HepG2 (cell line): ENCODE measurements around the gene ADGRV1. TPM values are rescaled to one million over a fixed set of nuclear protein-coding genes. Genes with fewer than 3 reads are reported as not detected.

Experiments used
- ATAC-seq: fragments of 200-7000 bp; cut with Tn5 transposase; 3 replicates; pipeline ENCODE4 v1.9.1; 2020; ENCODE audit warnings: mild to moderate bottlenecking, moderate library complexity
- BruUV-seq: library from RNA; stranded (reverse); fragments of 400-500 nt; replicated peaks from 2 replicates; lab custom pipeline; 2021; lab: Mats Ljungman, UMichigan
- CTCF ChIA-PET: fragments of 300-600 bp; formaldehyde crosslinking; extraction: SDS; loops from one replicate; lab custom pipeline; 2021; ENCODE audit warnings: low total read pairs, inconsistent platforms, low intra/inter-chr PET ratio; lab: Yijun Ruan, JAX
- POLR2A ChIA-PET: fragments of 350-600 bp; sonication (Branson Sonifier 250); formaldehyde crosslinking; loops from one replicate; lab custom pipeline; 2020; ENCODE audit warnings: antibody characterized with exemption, inconsistent platforms; lab: Yijun Ruan, JAX
- DNase-seq: peaks from one replicate; pipeline ENCODE4 v3.0.0-alpha.2; 2015; ENCODE audit warnings: low spot score
- FAIRE-seq: peaks from 3 replicates; lab custom pipeline; 2011; peaks lifted over from hg19 to GRCh38; lab: Jason Lieb, UNC
- H2AFZ ChIP-seq: one replicate; pipeline ENCODE4 v1.6.1; 2011; ENCODE audit warnings: low read length, inconsistent platforms
- H3K27ac ChIP-seq: fragments of 300-600 bp; 3 replicates; pipeline ENCODE4 v1.8.0; 2011; ENCODE audit warnings: mixed run types, mild to moderate bottlenecking, mixed read lengths, low read length, inconsistent platforms; ENCODE audit not compliant: insufficient read depth; ENCODE audit errors: extremely low read length
- H3K27me3 ChIP-seq, 2 experiments: fragments of 200-600 bp in 1 of 2; 2 replicates in 1 of 2; 3 replicates in 1 of 2; pipeline versions ENCODE4 v1.6.0 to v1.8.0; 2011; ENCODE audit warnings: low read length in 2 of 2, mild to moderate bottlenecking in 2 of 2, moderate library complexity in 2 of 2, inconsistent platforms in 1 of 2; ENCODE audit not compliant: insufficient read depth in 2 of 2, control insufficient read depth in 1 of 2
- H3K36me3 ChIP-seq, 2 experiments: fragments of 200-600 bp in 1 of 2; replicated peaks in 1 of 2; 2 replicates in 1 of 2; 3 replicates in 1 of 2; pipeline versions ENCODE4 v1.5.1 to v1.8.0; 2011; ENCODE audit warnings: low read length in 2 of 2, inconsistent platforms in 1 of 2; ENCODE audit not compliant: insufficient read depth in 2 of 2, control insufficient read depth in 1 of 2
- H3K4me1 ChIP-seq: 2 replicates; pipeline ENCODE4 v1.5.1; 2012; ENCODE audit warnings: low read length, inconsistent platforms; ENCODE audit not compliant: insufficient read depth
- H3K4me2 ChIP-seq: 2 replicates; pipeline ENCODE4 v1.6.0; 2011; ENCODE audit warnings: low read depth, low read length, inconsistent platforms
- H3K4me3 ChIP-seq, 3 experiments: fragments of 200-600 bp in 1 of 3; sonication (generic), shearing (Covaris generic) in 1 of 3; replicated peaks in 1 of 3; 2 replicates each; pipeline ENCODE4 v1.5.1; 2011 to 2016; ENCODE audit warnings: low read length in 3 of 3, inconsistent platforms in 2 of 3, low read depth in 2 of 3, mild to moderate bottlenecking in 2 of 3, control low read depth in 1 of 3, mixed read lengths in 1 of 3; ENCODE audit not compliant: insufficient read depth in 1 of 3
- H3K79me2 ChIP-seq: one replicate; pipeline ENCODE4 v1.6.1; 2011; ENCODE audit warnings: low read length, inconsistent platforms; ENCODE audit not compliant: insufficient read depth
- H3K9ac ChIP-seq: 2 replicates; pipeline ENCODE4 v1.6.0; 2011; ENCODE audit warnings: mild to moderate bottlenecking, low read depth, low read length, inconsistent platforms; ENCODE audit not compliant: insufficient read depth
- H3K9me3 ChIP-seq: 2 replicates; pipeline ENCODE4 v1.5.1; 2012; ENCODE audit warnings: mild to moderate bottlenecking, low read length
- H4K20me1 ChIP-seq: 2 replicates; pipeline ENCODE4 v1.6.0; 2011; ENCODE audit warnings: inconsistent platforms, mild to moderate bottlenecking, low read length, moderate library complexity; ENCODE audit not compliant: insufficient read depth
- PRMT3 ChIP-seq: sonication (generic); formaldehyde crosslinking; IDR thresholded peaks from 2 replicates; pipeline ENCODE4 v1.8.1; 2022; ENCODE audit warnings: low read depth, mild to moderate bottlenecking, moderate library complexity, missing genetic modification reagents, borderline replicate concordance
- SPEN ChIP-seq: sonication (generic); formaldehyde crosslinking; IDR thresholded peaks from 2 replicates; pipeline ENCODE4 v1.5.1; 2020; ENCODE audit warnings: low read depth, mild to moderate bottlenecking, missing genetic modification reagents
- SRSF9 ChIP-seq: fragments of 200-400 bp; formaldehyde crosslinking; IDR thresholded peaks from 2 replicates; pipeline ENCODE4 v1.6.1; 2018; ENCODE audit warnings: borderline replicate concordance, mild to moderate bottlenecking, low read depth, low read length; ENCODE audit not compliant: insufficient read depth, poor library complexity, severe bottlenecking
- ZBTB40 ChIP-seq, 2 experiments: fragments of 450-650 bp in 1 of 2; sonication (generic) in 1 of 2; formaldehyde crosslinking in 1 of 2; IDR thresholded peaks; 2 replicates each; pipeline versions ENCODE4 v1.6.1 to v1.8.0; 2016 to 2022; ENCODE audit warnings: antibody characterized with exemption in 1 of 2, mild to moderate bottlenecking in 1 of 2, missing genetic modification reagents in 1 of 2
- ZFP91 ChIP-seq: sonication (generic); formaldehyde crosslinking; IDR thresholded peaks from 2 replicates; pipeline ENCODE4 v1.9.0; 2022; ENCODE audit warnings: missing genetic modification reagents, mild to moderate bottlenecking, borderline replicate concordance
- WGBS: methylation state at CpG from one replicate; pipeline ENCODE4 v1.1.6; 2017; ENCODE audit warnings: low lambda C conversion rate; 5-methylcytosine and 5-hydroxymethylcytosine counted together
- in situ Hi-C: cut with HindIII; loops from 2 replicates; pipeline ENCODE4 v1.10.0; 2017; ENCODE audit warnings: low pct_unique_long_range_greater_than_20kb; ENCODE audit not compliant: extremely low pct_ligation_motif_present
- intact Hi-C: fragments of 100-400 bp; cut with micrococcal nuclease; formaldehyde crosslinking; loops from one replicate; pipeline ENCODE4 v1.10.0; 2022; ENCODE audit not compliant: unreplicated experiment
- polyA plus RNA-seq, 8 experiments: library from polyadenylated mRNA; depleted of rRNA in 3 of 8; stranded (reverse) in 7 of 8; unstranded in 1 of 8; fragments of >200 nt; fragmentation: Illumina TruSeq in 4 of 8; extraction: Trizol in 4 of 8; gene quantifications; 2 replicates each; pipeline versions ENCODE4 v1.2.1 to v1.2.3, GENCODE V29; 2011 to 2016; ENCODE audit warnings: low read depth in 4 of 8, missing spikeins in 1 of 8, mixed read lengths in 1 of 8; ENCODE audit not compliant: insufficient read depth in 1 of 8
- total RNA-seq, 5 experiments: library from RNA; depleted of rRNA; stranded (reverse); fragments of >200 nt; fragmentation: Illumina TruSeq; extraction: Trizol; gene quantifications; 2 replicates each; pipeline ENCODE4 v1.2.3, GENCODE V29; 2016; ENCODE audit warnings: low read depth in 1 of 5

The ADGRV1 gene
- total and polyA plus RNA-seq, 2 of the 13 experiments (the other 11 are each of a cell fraction or from before 2014, with no cell fraction given), result 1.7 to 3.9 TPM

DNA sequence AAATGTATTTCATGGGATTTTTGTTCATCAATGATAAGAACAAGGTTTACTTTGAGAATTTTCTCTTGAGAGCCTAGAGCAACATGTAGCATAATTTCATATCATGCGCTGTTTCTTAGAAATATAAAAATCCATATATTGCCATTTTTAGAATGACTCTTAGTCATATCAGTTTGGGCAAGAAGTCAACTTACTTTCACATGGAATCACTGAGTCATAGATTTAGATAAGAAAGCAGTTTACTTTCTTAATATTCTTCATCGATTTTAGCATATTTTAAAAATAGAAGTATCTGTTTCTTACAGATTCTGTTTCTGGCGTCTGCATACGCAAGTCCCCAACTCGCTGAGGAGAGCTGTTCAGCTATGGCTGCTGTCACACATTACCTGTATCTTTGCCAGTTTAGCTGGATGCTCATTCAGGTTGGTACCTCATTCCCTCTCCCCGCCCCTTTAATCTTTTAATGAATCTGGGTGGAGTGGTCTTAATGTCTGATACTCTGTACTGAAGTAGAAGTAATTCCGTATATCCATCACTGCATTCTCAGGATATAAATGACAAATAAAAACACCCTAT is 406.6 kb downstream of the ADGRV1 start (continued):
- TF ChIP-seq ZBTB40 (IDR thresholded peaks at IDR 0.05) (no peak), ZBTB40 (CRISPR knock-in tag; IDR thresholded peaks at IDR 0.05) (no peak)

DNA sequence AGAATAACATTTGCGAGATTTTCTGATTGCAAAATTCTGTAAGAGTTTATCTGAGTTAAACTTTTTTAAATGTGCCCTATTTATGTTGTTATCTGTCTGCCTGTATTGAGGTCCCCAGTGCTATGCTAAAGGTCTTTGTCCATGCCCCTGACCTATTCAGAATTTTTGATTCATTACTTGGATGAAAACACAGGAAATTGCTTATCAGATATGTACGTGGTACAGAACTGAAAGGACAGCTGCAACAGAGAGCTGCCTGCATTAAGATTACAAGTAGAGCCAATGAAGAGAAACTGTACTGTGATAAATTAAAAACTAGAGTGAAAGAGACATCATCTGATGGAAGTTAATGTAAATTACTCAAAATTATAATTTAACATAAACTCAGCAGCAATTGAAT is 408.8 kb downstream of the ADGRV1 start:
- intact Hi-C loops (no loop called here), in situ Hi-C loops (no loop called here)
- Histone ChIP-seq H3K36me3 (no peaks in the 10 kb centered on the region), H3K27me3 (no peaks in the 10 kb centered on the region), H3K4me2 (no peak overlapping the region), H3K9me3 (peaks cover 10% of the 10 kb centered on the region; the same call in 1 of the 2 replicates), H3K4me1 (no peaks in the 10 kb centered on the region), H2AFZ (no peak overlapping the region), H3K4me3 (no peak overlapping the region), H4K20me1 (no peaks in the 10 kb centered on the region), H3K9ac (no peak overlapping the region), H3K27ac (no peak overlapping the region), H3K79me2 (no peaks in the 10 kb centered on the region)
- FAIRE-seq (no peak), ATAC-seq (no peak), DNase-seq (no peak)
- no TSS peak for BruUV-seq
- POLR2A ChIA-PET, result no interaction called here
- WGBS, result 70% methylated on average over 2 of the region's 2 CpGs
- CTCF ChIA-PET, result no interaction called here
- TF ChIP-seq ZFP91 (CRISPR knock-in tag), result no peak
- no peak for TF ChIP-seq SPEN (CRISPR knock-in tag)
- TF ChIP-seq SRSF9, result no peak
- no peak for TF ChIP-seq PRMT3 (CRISPR knock-in tag)
